HepG2 (cell line): ENCODE data around the gene SPC24. TPM values are rescaled to one million over a fixed set of nuclear protein-coding genes. Genes with fewer than 3 reads are reported as not detected.
"Not testable (repeated sequence)": the region's sequence is repeated elsewhere in the genome, so short reads cannot be mapped to it uniquely, and the experiment has no call there.

ENCODE experiments used
- ATAC-seq: fragments of 200-7000 bp; cut with Tn5 transposase; 3 replicates; pipeline ENCODE4 v1.9.1; 2020; ENCODE audit warnings: mild to moderate bottlenecking, moderate library complexity
- BruUV-seq: library from RNA; stranded (reverse); fragments of 400-500 nt; replicated peaks from 2 replicates; lab custom pipeline; 2021; lab: Mats Ljungman, UMichigan
- CTCF ChIA-PET: fragments of 300-600 bp; formaldehyde crosslinking; extraction: SDS; loops from one replicate; lab custom pipeline; 2021; ENCODE audit warnings: low total read pairs, inconsistent platforms, low intra/inter-chr PET ratio; lab: Yijun Ruan, JAX
- POLR2A ChIA-PET: fragments of 350-600 bp; sonication (Branson Sonifier 250); formaldehyde crosslinking; loops from one replicate; lab custom pipeline; 2020; ENCODE audit warnings: antibody characterized with exemption, inconsistent platforms; lab: Yijun Ruan, JAX
- DNase-seq: peaks from one replicate; pipeline ENCODE4 v3.0.0-alpha.2; 2015; ENCODE audit warnings: low spot score
- FAIRE-seq: peaks from 3 replicates; lab custom pipeline; 2011; peaks lifted over from hg19 to GRCh38; lab: Jason Lieb, UNC
- H2AFZ ChIP-seq: one replicate; pipeline ENCODE4 v1.6.1; 2011; ENCODE audit warnings: low read length, inconsistent platforms
- H3K27ac ChIP-seq: fragments of 300-600 bp; 3 replicates; pipeline ENCODE4 v1.8.0; 2011; ENCODE audit warnings: mixed run types, mild to moderate bottlenecking, mixed read lengths, low read length, inconsistent platforms; ENCODE audit not compliant: insufficient read depth; ENCODE audit errors: extremely low read length
- H3K27me3 ChIP-seq, 2 experiments: fragments of 200-600 bp in 1 of 2; 2 replicates in 1 of 2; 3 replicates in 1 of 2; pipeline versions ENCODE4 v1.6.0 to v1.8.0; 2011; ENCODE audit warnings: low read length in 2 of 2, mild to moderate bottlenecking in 2 of 2, moderate library complexity in 2 of 2, inconsistent platforms in 1 of 2; ENCODE audit not compliant: insufficient read depth in 2 of 2, control insufficient read depth in 1 of 2
- H3K36me3 ChIP-seq, 2 experiments: fragments of 200-600 bp in 1 of 2; replicated peaks in 1 of 2; 2 replicates in 1 of 2; 3 replicates in 1 of 2; pipeline versions ENCODE4 v1.5.1 to v1.8.0; 2011; ENCODE audit warnings: low read length in 2 of 2, inconsistent platforms in 1 of 2; ENCODE audit not compliant: insufficient read depth in 2 of 2, control insufficient read depth in 1 of 2
- H3K4me1 ChIP-seq: 2 replicates; pipeline ENCODE4 v1.5.1; 2012; ENCODE audit warnings: low read length, inconsistent platforms; ENCODE audit not compliant: insufficient read depth
- H3K4me2 ChIP-seq: 2 replicates; pipeline ENCODE4 v1.6.0; 2011; ENCODE audit warnings: low read depth, low read length, inconsistent platforms
- H3K4me3 ChIP-seq, 3 experiments: fragments of 200-600 bp in 1 of 3; sonication (generic), shearing (Covaris generic) in 1 of 3; replicated peaks in 1 of 3; 2 replicates each; pipeline ENCODE4 v1.5.1; 2011 to 2016; ENCODE audit warnings: low read length in 3 of 3, inconsistent platforms in 2 of 3, low read depth in 2 of 3, mild to moderate bottlenecking in 2 of 3, control low read depth in 1 of 3, mixed read lengths in 1 of 3; ENCODE audit not compliant: insufficient read depth in 1 of 3
- H3K79me2 ChIP-seq: one replicate; pipeline ENCODE4 v1.6.1; 2011; ENCODE audit warnings: low read length, inconsistent platforms; ENCODE audit not compliant: insufficient read depth
- H3K9ac ChIP-seq: 2 replicates; pipeline ENCODE4 v1.6.0; 2011; ENCODE audit warnings: mild to moderate bottlenecking, low read depth, low read length, inconsistent platforms; ENCODE audit not compliant: insufficient read depth
- H3K9me3 ChIP-seq: 2 replicates; pipeline ENCODE4 v1.5.1; 2012; ENCODE audit warnings: mild to moderate bottlenecking, low read length
- H4K20me1 ChIP-seq: 2 replicates; pipeline ENCODE4 v1.6.0; 2011; ENCODE audit warnings: inconsistent platforms, mild to moderate bottlenecking, low read length, moderate library complexity; ENCODE audit not compliant: insufficient read depth
- CEBPB ChIP-seq: IDR thresholded peaks from 2 replicates; pipeline ENCODE4 v1.6.1; 2011; ENCODE audit warnings: low read depth, low read length, improper control_type of control experiment, borderline replicate concordance
- CEBPG ChIP-seq: IDR thresholded peaks from 2 replicates; pipeline ENCODE4 v1.6.1; 2016
- HOXA5 ChIP-seq: sonication (generic); formaldehyde crosslinking; IDR thresholded peaks from 2 replicates; pipeline ENCODE4 v1.4.0; 2020; ENCODE audit warnings: missing genetic modification reagents
- PAX8 ChIP-seq: sonication (generic); formaldehyde crosslinking; IDR thresholded peaks from 2 replicates; pipeline ENCODE4 v1.8.0; 2022; ENCODE audit warnings: mild to moderate bottlenecking, missing genetic modification reagents, borderline replicate concordance
- TGIF2 ChIP-seq: IDR thresholded peaks from 2 replicates; pipeline ENCODE4 v1.6.1; 2016; ENCODE audit warnings: control low read depth, missing compliant biosample characterization
- ZNF234 ChIP-seq: sonication (generic); formaldehyde crosslinking; conservative IDR thresholded peaks from 2 replicates; pipeline ENCODE4 v1.5.1; 2020; ENCODE audit warnings: mild to moderate bottlenecking, missing genetic modification reagents
- ZNF256 ChIP-seq: sonication (generic); formaldehyde crosslinking; conservative IDR thresholded peaks from 2 replicates; pipeline ENCODE4 v1.4.0; 2020; ENCODE audit warnings: missing genetic modification reagents
- ZNF550 ChIP-seq: sonication (generic); formaldehyde crosslinking; IDR thresholded peaks from 2 replicates; pipeline ENCODE4 v1.4.0; 2020; ENCODE audit warnings: mild to moderate bottlenecking, missing genetic modification reagents, borderline replicate concordance
- ZNF557 ChIP-seq: sonication (generic); formaldehyde crosslinking; IDR thresholded peaks from 2 replicates; pipeline ENCODE4 v1.4.0; 2020; ENCODE audit warnings: missing genetic modification reagents
- ZNF629 ChIP-seq: sonication (generic); formaldehyde crosslinking; conservative IDR thresholded peaks from 2 replicates; pipeline ENCODE4 v1.5.0; 2020; ENCODE audit warnings: missing genetic modification reagents
- WGBS: methylation state at CpG from one replicate; pipeline ENCODE4 v1.1.6; 2017; ENCODE audit warnings: low lambda C conversion rate; 5-methylcytosine and 5-hydroxymethylcytosine counted together
- in situ Hi-C: cut with HindIII; loops from 2 replicates; pipeline ENCODE4 v1.10.0; 2017; ENCODE audit warnings: low pct_unique_long_range_greater_than_20kb; ENCODE audit not compliant: extremely low pct_ligation_motif_present
- intact Hi-C: fragments of 100-400 bp; cut with micrococcal nuclease; formaldehyde crosslinking; loops from one replicate; pipeline ENCODE4 v1.10.0; 2022; ENCODE audit not compliant: unreplicated experiment
- polyA plus RNA-seq, 8 experiments: library from polyadenylated mRNA; depleted of rRNA in 3 of 8; stranded (reverse) in 7 of 8; unstranded in 1 of 8; fragments of >200 nt; fragmentation: Illumina TruSeq in 4 of 8; extraction: Trizol in 4 of 8; gene quantifications; 2 replicates each; pipeline versions ENCODE4 v1.2.1 to v1.2.3, GENCODE V29; 2011 to 2016; ENCODE audit warnings: low read depth in 4 of 8, missing spikeins in 1 of 8, mixed read lengths in 1 of 8; ENCODE audit not compliant: insufficient read depth in 1 of 8
- total RNA-seq, 5 experiments: library from RNA; depleted of rRNA; stranded (reverse); fragments of >200 nt; fragmentation: Illumina TruSeq; extraction: Trizol; gene quantifications; 2 replicates each; pipeline ENCODE4 v1.2.3, GENCODE V29; 2016; ENCODE audit warnings: low read depth in 1 of 5
- TF ChIP-seq, protein P1 (sequence below): IDR thresholded peaks from 2 replicates; pipeline ENCODE4 v1.6.1; 2012; ENCODE audit warnings: low read depth, low read length, improper control_type of control experiment
- TF ChIP-seq, protein P2 (sequence below): IDR thresholded peaks from 2 replicates; pipeline ENCODE4 v1.6.1; 2016

The SPC24 gene
- total and polyA plus RNA-seq, 2 of the 13 experiments (the other 11 are each of a cell fraction or from before 2014, with no cell fraction given) = 10.0 to 46.2 TPM

- TF ChIP-seq, protein P1, sequence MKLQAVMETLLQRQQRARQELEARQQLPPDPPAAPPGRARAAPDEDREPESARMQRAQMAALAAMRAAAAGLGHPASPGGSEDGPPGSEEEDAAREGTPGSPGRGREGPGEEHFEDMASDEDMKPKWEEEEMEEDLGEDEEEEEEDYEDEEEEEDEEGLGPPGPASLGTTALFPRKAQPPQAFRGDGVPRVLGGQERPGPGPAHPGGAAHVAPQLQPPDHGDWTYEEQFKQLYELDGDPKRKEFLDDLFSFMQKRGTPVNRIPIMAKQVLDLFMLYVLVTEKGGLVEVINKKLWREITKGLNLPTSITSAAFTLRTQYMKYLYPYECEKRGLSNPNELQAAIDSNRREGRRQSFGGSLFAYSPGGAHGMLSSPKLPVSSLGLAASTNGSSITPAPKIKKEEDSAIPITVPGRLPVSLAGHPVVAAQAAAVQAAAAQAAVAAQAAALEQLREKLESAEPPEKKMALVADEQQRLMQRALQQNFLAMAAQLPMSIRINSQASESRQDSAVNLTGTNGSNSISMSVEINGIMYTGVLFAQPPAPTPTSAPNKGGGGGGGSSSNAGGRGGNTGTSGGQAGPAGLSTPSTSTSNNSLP = no peak
- TF ChIP-seq ZNF629 (CRISPR knock-in tag) (no peak), ZNF234 (CRISPR knock-in tag) (no peak), ZNF557 (no peak), HOXA5 (CRISPR knock-in tag) (no peak), PAX8 (CRISPR knock-in tag) (no peak)
Measured at GRCh38 chr19:11182994-11183393, 27.4 kb upstream of the SPC24 start (continued).

DNA sequence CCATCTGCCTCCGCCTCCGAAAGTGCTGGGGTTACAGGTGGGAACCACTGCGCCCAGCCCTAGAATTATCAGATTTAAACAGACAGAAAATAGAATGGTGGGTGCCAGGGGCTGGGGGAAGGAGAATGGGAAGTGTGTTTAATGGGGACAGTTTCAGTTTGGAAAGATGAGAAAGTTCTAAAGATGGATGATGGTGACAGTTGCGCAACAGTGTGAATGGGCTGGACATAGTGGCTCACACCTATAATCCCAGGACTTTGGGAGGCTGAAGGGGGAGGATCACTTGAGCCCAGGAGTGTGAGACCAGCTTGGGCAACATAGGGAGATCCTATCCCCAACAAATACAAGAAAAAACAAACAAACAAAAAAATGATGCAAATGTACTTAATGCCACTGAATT lies 25.9 kb upstream of the SPC24 start:
- H3K27me3 ChIP-seq = no peaks in the 10 kb centered on the region
- ChIA-PET POLR2A (no interaction called here), CTCF (no interaction called here)
- ATAC-seq (no peak), DNase-seq (no peak), FAIRE-seq (no peak)
- no peak overlapping the region for H2AFZ ChIP-seq
- BruUV-seq = no TSS peak
- peaks cover 0 to 6% of the 10 kb centered on the region in 2 experiments; a peak in 1 of 5 replicates for H3K36me3 ChIP-seq
- H3K4me1 ChIP-seq = peaks cover 8% of the 10 kb centered on the region; the same call in 1 of the 2 replicates
- no peaks in the 10 kb centered on the region for H4K20me1 ChIP-seq
- no peak overlapping the region for H3K4me3 ChIP-seq
- WGBS = 100% methylated on average over 4 of the region's 4 CpGs
- no peak overlapping the region for H3K9ac ChIP-seq
- H3K27ac ChIP-seq = no peak overlapping the region
- no peaks in the 10 kb centered on the region for H3K9me3 ChIP-seq
- intact Hi-C loops (no loop called here), in situ Hi-C loops (no loop called here)
- no peaks in the 10 kb centered on the region for H3K79me2 ChIP-seq
- H3K4me2 ChIP-seq = no peak overlapping the region
- peak; percentile 65 for TF ChIP-seq CEBPG
- TF ChIP-seq, protein P2, sequence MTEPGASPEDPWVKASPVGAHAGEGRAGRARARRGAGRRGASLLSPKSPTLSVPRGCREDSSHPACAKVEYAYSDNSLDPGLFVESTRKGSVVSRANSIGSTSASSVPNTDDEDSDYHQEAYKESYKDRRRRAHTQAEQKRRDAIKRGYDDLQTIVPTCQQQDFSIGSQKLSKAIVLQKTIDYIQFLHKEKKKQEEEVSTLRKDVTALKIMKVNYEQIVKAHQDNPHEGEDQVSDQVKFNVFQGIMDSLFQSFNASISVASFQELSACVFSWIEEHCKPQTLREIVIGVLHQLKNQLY (CRISPR knock-in tag) = no peak
- no peak for TF ChIP-seq ZNF256 (CRISPR knock-in tag)
- TF ChIP-seq CEBPB = peak; percentile 90
- no peak for TF ChIP-seq TGIF2 (CRISPR knock-in tag)
- no peak for TF ChIP-seq ZNF550 (CRISPR knock-in tag)

DNA sequence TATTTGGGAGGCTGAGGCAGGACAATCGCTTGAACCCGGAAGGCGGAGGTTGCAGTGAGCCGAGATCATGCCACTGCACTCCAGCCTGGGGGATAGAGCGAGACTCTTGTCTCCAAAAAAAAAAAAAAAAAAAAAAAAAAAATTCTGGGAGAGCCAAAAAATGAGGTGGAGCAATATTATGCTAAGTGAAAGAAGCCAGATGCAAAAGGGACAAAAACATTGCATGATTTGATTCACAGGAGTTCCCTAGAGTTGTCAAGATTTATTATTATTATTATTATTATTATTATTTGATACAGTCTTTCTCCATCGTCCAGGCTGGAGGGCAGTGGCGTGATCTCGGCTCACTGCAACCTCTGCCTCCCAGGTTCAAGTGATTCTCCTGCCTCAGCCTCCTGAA lies 25.4 kb upstream of the SPC24 start:
- H2AFZ ChIP-seq, ATAC-seq, H3K36me3 ChIP-seq, BruUV-seq, H3K9ac ChIP-seq, in situ Hi-C loops, H4K20me1 ChIP-seq, H3K27ac ChIP-seq, H3K4me1 ChIP-seq, intact Hi-C loops, H3K4me3 ChIP-seq, DNase-seq, CTCF ChIA-PET, FAIRE-seq, H3K27me3 ChIP-seq, H3K79me2 ChIP-seq, POLR2A ChIA-PET, H3K9me3 ChIP-seq, H3K4me2 ChIP-seq: not testable (repeated sequence)
- 90% methylated on average over 8 of the region's 8 CpGs for WGBS
